Stimulated activated CD8-positive, alpha-beta memory T cell treated with anti-CD3 and anti-CD28 coated beads, Interleukin-15, amount 100 ng/mL, for 4 hours (primary cell): ENCODE data around the gene C17orf50.
"Not testable (repeated sequence)": the region's sequence is repeated elsewhere in the genome, so short reads cannot be mapped to it uniquely, and the experiment has no call there.

ENCODE experiments used
- DNase-seq, 2 donors: peaks; one replicate each; pipeline ENCODE4 v3.0.0-alpha.2; 2020; ENCODE audit warnings: low read depth in 2 of 2

The C17orf50 gene

GRCh38 chr17:35734396-35734795, 26.3 kb upstream of the C17orf50 start:
- DNase-seq: no peak

GRCh38 chr17:35735036-35735805, 25.5 kb upstream of the C17orf50 start:
- DNase-seq: no peak

- no peak for DNase-seq
These were observed 24.5 kb upstream of the C17orf50 start for GRCh38 chr17:35736236-35736635.

GRCh38 chr17:35738519-35739133, 22.1 kb upstream of the C17orf50 start:
- DNase-seq: no peak

GRCh38 chr17:35740216-35740615, 20.5 kb upstream of the C17orf50 start:
- DNase-seq: no peak

- no peak for DNase-seq
These were observed 19.4 kb upstream of the C17orf50 start for GRCh38 chr17:35740997-35741931.

- DNase-seq: no peak
These were observed 18.2 kb upstream of the C17orf50 start for GRCh38 chr17:35742496-35742895.

GRCh38 chr17:35742896-35743477, 17.7 kb upstream of the C17orf50 start:
- no peak for DNase-seq

- DNase-seq: no peak
These were observed 16.9 kb upstream of the C17orf50 start for GRCh38 chr17:35743626-35744328.

- no peak for DNase-seq
These were observed 15.9 kb upstream of the C17orf50 start for GRCh38 chr17:35744830-35745229.

- no peak for DNase-seq
These were observed 15.4 kb upstream of the C17orf50 start for GRCh38 chr17:35745246-35745645.

- DNase-seq: no peak
These were observed 14.9 kb upstream of the C17orf50 start for GRCh38 chr17:35745749-35746320.

- DNase-seq: peak; percentile 50 to 53
These were observed 13.1 kb upstream of the C17orf50 start for GRCh38 chr17:35747540-35748017.

- no peak for DNase-seq
These were observed 12.3 kb upstream of the C17orf50 start for GRCh38 chr17:35748341-35748841.

GRCh38 chr17:35748979-35749378, 11.7 kb upstream of the C17orf50 start:
- DNase-seq: no peak

- DNase-seq: no peak
These were observed 10.9 kb upstream of the C17orf50 start for GRCh38 chr17:35749560-35750412.

- no peak for DNase-seq
These were observed 9.9 kb upstream of the C17orf50 start for GRCh38 chr17:35750526-35751395.

- not testable (repeated sequence) for DNase-seq
These were observed 9.1 kb upstream of the C17orf50 start for GRCh38 chr17:35751541-35751940.

- no peak for DNase-seq
These were observed 8.2 kb upstream of the C17orf50 start for GRCh38 chr17:35752471-35752870.
